Liver (tissue), 3 donors: ENCODE measurements around the gene OFD1.

ENCODE experiments used
- EGR1 ChIP-seq, 2 donors: IDR thresholded peaks; 2 replicates each; pipeline ENCODE4 v1.6.1; 2016 to 2018; ENCODE audit warnings: antibody characterized with exemption in 2 of 2, low read depth in 2 of 2
- FOXA1 ChIP-seq: IDR thresholded peaks from 2 replicates; pipeline ENCODE4 v1.6.1; 2016; ENCODE audit warnings: antibody characterized with exemption
- HNF4A ChIP-seq, 2 donors: conservative IDR thresholded peaks; 2 replicates each; pipeline ENCODE4 v1.6.1; 2016; ENCODE audit warnings: antibody characterized with exemption in 2 of 2, mild to moderate bottlenecking in 2 of 2
- RAD21 ChIP-seq, 2 donors: IDR thresholded peaks; 2 replicates each; pipeline ENCODE4 v1.6.1; 2016; ENCODE audit warnings: antibody characterized with exemption in 2 of 2, mild to moderate bottlenecking in 2 of 2
- REST ChIP-seq: IDR thresholded peaks from 2 replicates; pipeline ENCODE4 v1.6.1; 2016; ENCODE audit warnings: antibody characterized with exemption, mild to moderate bottlenecking
- SP1 ChIP-seq: IDR thresholded peaks from 2 replicates; pipeline ENCODE4 v1.6.1; 2018; ENCODE audit warnings: antibody characterized with exemption, mild to moderate bottlenecking
- TAF1 ChIP-seq: conservative IDR thresholded peaks from 2 replicates; pipeline ENCODE4 v1.6.1; 2016; ENCODE audit warnings: antibody characterized with exemption, mild to moderate bottlenecking
- YY1 ChIP-seq: IDR thresholded peaks from 2 replicates; pipeline ENCODE4 v1.6.1; 2016; ENCODE audit warnings: antibody characterized with exemption, mild to moderate bottlenecking
- TF ChIP-seq, protein P1 (sequence below): fragments of 150-350 bp; IDR thresholded peaks from 2 replicates; pipeline ENCODE4 v1.5.1; 2017; ENCODE audit warnings: improper control_type of control experiment, low read depth, low read length; ENCODE audit not compliant: missing input control
- TF ChIP-seq, protein P2 (sequence below): IDR thresholded peaks from 2 replicates; pipeline ENCODE4 v1.6.1; 2016; ENCODE audit warnings: antibody characterized with exemption
- TF ChIP-seq, protein P3 (sequence below): IDR thresholded peaks from 2 replicates; pipeline ENCODE4 v1.6.1; 2016; ENCODE audit warnings: antibody characterized with exemption
- TF ChIP-seq, protein P4 (sequence below): IDR thresholded peaks from 2 replicates; pipeline ENCODE4 v1.6.1; 2016; ENCODE audit warnings: antibody characterized with exemption
- donor health status: healthy.
- donor health status: healthy.

DNA sequence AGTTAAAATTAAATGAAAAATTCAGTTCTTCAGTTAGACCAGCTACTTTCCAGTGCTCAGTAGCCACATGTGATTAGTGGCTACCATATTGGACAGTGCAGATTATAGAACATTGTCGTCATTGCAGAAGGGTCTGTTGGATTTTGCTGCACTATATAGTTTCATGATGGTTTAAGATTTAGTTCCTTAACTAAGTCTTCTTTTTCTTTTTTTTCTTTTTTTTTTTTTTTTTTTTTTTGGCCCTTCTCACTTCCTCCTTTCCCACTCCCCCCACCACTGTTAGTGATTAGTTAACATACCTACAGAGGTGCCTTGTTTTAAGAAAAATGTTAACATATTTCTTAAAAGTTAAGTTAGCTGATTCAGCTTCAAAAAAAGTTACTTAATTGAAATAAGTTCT lies 36.6 kb upstream of the OFD1 start:
- no peak for TF ChIP-seq YY1
- TF ChIP-seq, protein P1, sequence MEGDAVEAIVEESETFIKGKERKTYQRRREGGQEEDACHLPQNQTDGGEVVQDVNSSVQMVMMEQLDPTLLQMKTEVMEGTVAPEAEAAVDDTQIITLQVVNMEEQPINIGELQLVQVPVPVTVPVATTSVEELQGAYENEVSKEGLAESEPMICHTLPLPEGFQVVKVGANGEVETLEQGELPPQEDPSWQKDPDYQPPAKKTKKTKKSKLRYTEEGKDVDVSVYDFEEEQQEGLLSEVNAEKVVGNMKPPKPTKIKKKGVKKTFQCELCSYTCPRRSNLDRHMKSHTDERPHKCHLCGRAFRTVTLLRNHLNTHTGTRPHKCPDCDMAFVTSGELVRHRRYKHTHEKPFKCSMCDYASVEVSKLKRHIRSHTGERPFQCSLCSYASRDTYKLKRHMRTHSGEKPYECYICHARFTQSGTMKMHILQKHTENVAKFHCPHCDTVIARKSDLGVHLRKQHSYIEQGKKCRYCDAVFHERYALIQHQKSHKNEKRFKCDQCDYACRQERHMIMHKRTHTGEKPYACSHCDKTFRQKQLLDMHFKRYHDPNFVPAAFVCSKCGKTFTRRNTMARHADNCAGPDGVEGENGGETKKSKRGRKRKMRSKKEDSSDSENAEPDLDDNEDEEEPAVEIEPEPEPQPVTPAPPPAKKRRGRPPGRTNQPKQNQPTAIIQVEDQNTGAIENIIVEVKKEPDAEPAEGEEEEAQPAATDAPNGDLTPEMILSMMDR: no peak
- TF ChIP-seq, protein P2, sequence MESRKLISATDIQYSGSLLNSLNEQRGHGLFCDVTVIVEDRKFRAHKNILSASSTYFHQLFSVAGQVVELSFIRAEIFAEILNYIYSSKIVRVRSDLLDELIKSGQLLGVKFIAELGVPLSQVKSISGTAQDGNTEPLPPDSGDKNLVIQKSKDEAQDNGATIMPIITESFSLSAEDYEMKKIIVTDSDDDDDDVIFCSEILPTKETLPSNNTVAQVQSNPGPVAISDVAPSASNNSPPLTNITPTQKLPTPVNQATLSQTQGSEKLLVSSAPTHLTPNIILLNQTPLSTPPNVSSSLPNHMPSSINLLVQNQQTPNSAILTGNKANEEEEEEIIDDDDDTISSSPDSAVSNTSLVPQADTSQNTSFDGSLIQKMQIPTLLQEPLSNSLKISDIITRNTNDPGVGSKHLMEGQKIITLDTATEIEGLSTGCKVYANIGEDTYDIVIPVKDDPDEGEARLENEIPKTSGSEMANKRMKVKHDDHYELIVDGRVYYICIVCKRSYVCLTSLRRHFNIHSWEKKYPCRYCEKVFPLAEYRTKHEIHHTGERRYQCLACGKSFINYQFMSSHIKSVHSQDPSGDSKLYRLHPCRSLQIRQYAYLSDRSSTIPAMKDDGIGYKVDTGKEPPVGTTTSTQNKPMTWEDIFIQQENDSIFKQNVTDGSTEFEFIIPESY: no peak
- no peak for TF ChIP-seq TAF1
- TF ChIP-seq, protein P3, sequence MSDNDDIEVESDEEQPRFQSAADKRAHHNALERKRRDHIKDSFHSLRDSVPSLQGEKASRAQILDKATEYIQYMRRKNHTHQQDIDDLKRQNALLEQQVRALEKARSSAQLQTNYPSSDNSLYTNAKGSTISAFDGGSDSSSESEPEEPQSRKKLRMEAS: no peak
- TF ChIP-seq EGR1 (IDR thresholded peaks at IDR 0.05; ENCODE audit: low read depth in 2 of 2): no peak
- TF ChIP-seq HNF4A (conservative IDR thresholded peaks at IDR 0.05): no peak
- TF ChIP-seq, protein P4, sequence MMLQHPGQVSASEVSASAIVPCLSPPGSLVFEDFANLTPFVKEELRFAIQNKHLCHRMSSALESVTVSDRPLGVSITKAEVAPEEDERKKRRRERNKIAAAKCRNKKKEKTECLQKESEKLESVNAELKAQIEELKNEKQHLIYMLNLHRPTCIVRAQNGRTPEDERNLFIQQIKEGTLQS: no peak
- no peak for TF ChIP-seq REST
- TF ChIP-seq SP1: no peak
- TF ChIP-seq FOXA1: no peak
- TF ChIP-seq RAD21 (IDR thresholded peaks at IDR 0.05): no peak
